HEK293 (cell line): Measurements from ENCODE around the gene INVS.

Source experiments
- MEIS1 ChIP-seq: sonication (generic); formaldehyde crosslinking; IDR thresholded peaks from 2 replicates; pipeline ENCODE4 v1.8.1; 2022; ENCODE audit warnings: missing genetic modification reagents, mild to moderate bottlenecking, borderline replicate concordance
- ZNF274 ChIP-seq, 2 experiments: fragments of 200-500 bp in 1 of 2; fragments of 450-650 bp in 1 of 2; sonication (Bioruptor generic) in 1 of 2; formaldehyde crosslinking in 1 of 2; IDR thresholded peaks; 2 replicates each; pipeline versions ENCODE4 v1.5.1 to v1.6.1; 2014 to 2016; ENCODE audit warnings: borderline replicate concordance in 1 of 2, inconsistent platforms in 1 of 2, low read length in 1 of 2, missing biosample characterization in 1 of 2, missing genetic modification characterization in 1 of 2
- ZNF610 ChIP-seq: fragments of 450-650 bp; formaldehyde crosslinking; IDR thresholded peaks from 2 replicates; pipeline ENCODE4 v1.5.1; 2016; ENCODE audit warnings: missing biosample characterization, missing genetic modification characterization, borderline replicate concordance
- ZNF837 ChIP-seq: fragments of 450-650 bp; formaldehyde crosslinking; IDR thresholded peaks from 2 replicates; pipeline ENCODE4 v1.5.1; 2016; ENCODE audit warnings: missing biosample characterization, missing genetic modification characterization
- TF ChIP-seq, protein P1 (sequence below): fragments of 450-650 bp; formaldehyde crosslinking; IDR thresholded peaks from 2 replicates; pipeline ENCODE4 v1.5.1; 2016; ENCODE audit warnings: missing biosample characterization, missing genetic modification characterization
- TF ChIP-seq, protein P2 (sequence below): fragments of 450-650 bp; formaldehyde crosslinking; IDR thresholded peaks from 2 replicates; pipeline ENCODE4 v1.5.1; 2016; ENCODE audit warnings: missing biosample characterization, missing genetic modification characterization, borderline replicate concordance

DNA sequence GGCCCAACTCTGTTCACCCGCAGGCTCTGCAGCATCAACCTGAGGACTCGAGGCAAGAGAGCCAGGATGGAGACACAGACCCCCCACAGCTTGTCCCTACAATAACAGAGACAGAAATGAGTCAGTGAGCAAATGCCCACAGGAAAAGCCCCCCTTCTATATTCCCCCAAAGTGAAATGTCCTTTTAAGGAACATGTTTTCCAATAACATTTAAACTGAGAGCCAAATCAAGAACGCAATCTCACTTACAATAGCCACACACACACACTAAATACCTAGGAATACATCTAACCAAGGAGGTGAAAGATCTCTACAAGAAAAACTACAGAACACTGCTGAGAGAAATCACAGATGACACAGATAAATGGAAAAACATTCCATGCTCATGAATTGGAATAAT is 204.7 kb downstream of the INVS start:
- no peak for TF ChIP-seq ZNF837
- TF ChIP-seq, protein P1, sequence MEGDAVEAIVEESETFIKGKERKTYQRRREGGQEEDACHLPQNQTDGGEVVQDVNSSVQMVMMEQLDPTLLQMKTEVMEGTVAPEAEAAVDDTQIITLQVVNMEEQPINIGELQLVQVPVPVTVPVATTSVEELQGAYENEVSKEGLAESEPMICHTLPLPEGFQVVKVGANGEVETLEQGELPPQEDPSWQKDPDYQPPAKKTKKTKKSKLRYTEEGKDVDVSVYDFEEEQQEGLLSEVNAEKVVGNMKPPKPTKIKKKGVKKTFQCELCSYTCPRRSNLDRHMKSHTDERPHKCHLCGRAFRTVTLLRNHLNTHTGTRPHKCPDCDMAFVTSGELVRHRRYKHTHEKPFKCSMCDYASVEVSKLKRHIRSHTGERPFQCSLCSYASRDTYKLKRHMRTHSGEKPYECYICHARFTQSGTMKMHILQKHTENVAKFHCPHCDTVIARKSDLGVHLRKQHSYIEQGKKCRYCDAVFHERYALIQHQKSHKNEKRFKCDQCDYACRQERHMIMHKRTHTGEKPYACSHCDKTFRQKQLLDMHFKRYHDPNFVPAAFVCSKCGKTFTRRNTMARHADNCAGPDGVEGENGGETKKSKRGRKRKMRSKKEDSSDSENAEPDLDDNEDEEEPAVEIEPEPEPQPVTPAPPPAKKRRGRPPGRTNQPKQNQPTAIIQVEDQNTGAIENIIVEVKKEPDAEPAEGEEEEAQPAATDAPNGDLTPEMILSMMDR (tag by site-specific recombination): no peak
- TF ChIP-seq, protein P2, sequence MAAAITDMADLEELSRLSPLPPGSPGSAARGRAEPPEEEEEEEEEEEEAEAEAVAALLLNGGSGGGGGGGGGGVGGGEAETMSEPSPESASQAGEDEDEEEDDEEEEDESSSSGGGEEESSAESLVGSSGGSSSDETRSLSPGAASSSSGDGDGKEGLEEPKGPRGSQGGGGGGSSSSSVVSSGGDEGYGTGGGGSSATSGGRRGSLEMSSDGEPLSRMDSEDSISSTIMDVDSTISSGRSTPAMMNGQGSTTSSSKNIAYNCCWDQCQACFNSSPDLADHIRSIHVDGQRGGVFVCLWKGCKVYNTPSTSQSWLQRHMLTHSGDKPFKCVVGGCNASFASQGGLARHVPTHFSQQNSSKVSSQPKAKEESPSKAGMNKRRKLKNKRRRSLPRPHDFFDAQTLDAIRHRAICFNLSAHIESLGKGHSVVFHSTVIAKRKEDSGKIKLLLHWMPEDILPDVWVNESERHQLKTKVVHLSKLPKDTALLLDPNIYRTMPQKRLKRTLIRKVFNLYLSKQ (tag by site-specific recombination): no peak
- no peak for TF ChIP-seq MEIS1 (CRISPR knock-in tag)
- TF ChIP-seq ZNF610 (tag by site-specific recombination): no peak
- no peak for TF ChIP-seq ZNF274 (IDR thresholded peaks at IDR 0.05; ENCODE audit: low read length)
- no peak for TF ChIP-seq ZNF274 (tag by site-specific recombination; IDR thresholded peaks at IDR 0.05; ENCODE audit: borderline replicate concordance)
